Right lobe of liver (tissue), 6 donors: ENCODE results near the gene PFKL. TPM values are rescaled to one million over a fixed set of nuclear protein-coding genes. Genes with fewer than 3 reads are reported as not detected.

Experiments
- ATAC-seq, 4 donors: fragments of 200-7000 bp; cut with Tn5 transposase; one replicate each; pipeline ENCODE4 v1.9.1; 2020; ENCODE audit warnings: mild to moderate bottlenecking in 4 of 4, moderate library complexity in 4 of 4
- DNase-seq, 3 donors: peaks; one replicate each; pipeline ENCODE4 v3.0.0-alpha.2; 2020
- H3K27ac ChIP-seq, 3 donors: fragments of 200-600 bp; one replicate each; pipeline ENCODE4 v1.8.0; 2022
- H3K27me3 ChIP-seq, 2 donors: fragments of 200-600 bp; one replicate each; pipeline ENCODE4 v1.8.0; 2022
- H3K36me3 ChIP-seq, 4 donors: fragments of 200-600 bp; sonication (generic) in 1 of 4; one replicate each; pipeline versions ENCODE4 v1.5.1 to v1.8.0; 2017 to 2022; ENCODE audit warnings: control low read depth in 1 of 4
- H3K4me1 ChIP-seq, 4 donors: fragments of 200-600 bp; sonication (generic) in 1 of 4; one replicate each; pipeline versions ENCODE4 v1.5.1 to v1.8.0; 2017 to 2022; ENCODE audit warnings: control low read depth in 1 of 4
- H3K4me3 ChIP-seq, 3 donors: fragments of 200-600 bp; one replicate each; pipeline ENCODE4 v1.8.0; 2022
- H3K9me3 ChIP-seq, 4 donors: fragments of 200-600 bp; sonication (generic) in 1 of 4; one replicate each; pipeline versions ENCODE4 v1.5.1 to v1.8.0; 2017 to 2022; ENCODE audit warnings: control low read depth in 1 of 4
- POLR2A ChIP-seq: fragments of 450-650 bp; IDR thresholded peaks from one replicate; pipeline ENCODE4 v1.6.1; 2017; ENCODE audit warnings: antibody characterized with exemption, mild to moderate bottlenecking
- WGBS: methylation state at CpG from one replicate; pipeline ENCODE4 v1.1.6; 2018; ENCODE audit warnings: low coverage, low lambda C conversion rate; ENCODE audit not compliant: insufficient coverage; ENCODE audit errors: missing lambda C conversion rate; 5-methylcytosine and 5-hydroxymethylcytosine counted together
- intact Hi-C, 2 donors: fragments of 100-400 bp; cut with DNase I; formaldehyde crosslinking; loops; one replicate each; pipeline versions ENCODE4 v1.11.2 to v1.14.1; 2022
- total RNA-seq, 6 experiments: library from RNA; depleted of rRNA in 2 of 6; stranded (reverse); fragments of >200 nt in 2 of 6; fragmentation: NEBNext Ultra II Directional in 3 of 6; extraction: Animal tissue kit (Norgen Biotek cat#: 25700) in 3 of 6; gene quantifications; one replicate each; pipeline versions ENCODE4 v1.1.0 to v1.2.4, GENCODE V29; 2016 to 2023
- TF ChIP-seq, protein P1 (sequence below), 4 donors: fragments of 200-600 bp in 3 of 4; fragments of 450-650 bp in 1 of 4; IDR thresholded peaks; one replicate each; pipeline versions ENCODE4 v1.5.1 to v1.8.0; 2016 to 2022; ENCODE audit warnings: antibody characterized with exemption in 4 of 4, mild to moderate bottlenecking in 2 of 4
- donor health status: DM: no; HTN: yes; CAD: no.
- donor health status: DM: no; HTN: no; CAD: no.
- donor health status: DM: no; HTN: no; CAD: no.
- donor health status: DM: no; HTN: yes; CAD: no.
- donor health status: DM: no; HTN: yes; CAD: no.

PFKL gene
- total RNA-seq, 6 experiments from 2014 or later: 68.3 to 97.6 (median 73.7) TPM

DNA sequence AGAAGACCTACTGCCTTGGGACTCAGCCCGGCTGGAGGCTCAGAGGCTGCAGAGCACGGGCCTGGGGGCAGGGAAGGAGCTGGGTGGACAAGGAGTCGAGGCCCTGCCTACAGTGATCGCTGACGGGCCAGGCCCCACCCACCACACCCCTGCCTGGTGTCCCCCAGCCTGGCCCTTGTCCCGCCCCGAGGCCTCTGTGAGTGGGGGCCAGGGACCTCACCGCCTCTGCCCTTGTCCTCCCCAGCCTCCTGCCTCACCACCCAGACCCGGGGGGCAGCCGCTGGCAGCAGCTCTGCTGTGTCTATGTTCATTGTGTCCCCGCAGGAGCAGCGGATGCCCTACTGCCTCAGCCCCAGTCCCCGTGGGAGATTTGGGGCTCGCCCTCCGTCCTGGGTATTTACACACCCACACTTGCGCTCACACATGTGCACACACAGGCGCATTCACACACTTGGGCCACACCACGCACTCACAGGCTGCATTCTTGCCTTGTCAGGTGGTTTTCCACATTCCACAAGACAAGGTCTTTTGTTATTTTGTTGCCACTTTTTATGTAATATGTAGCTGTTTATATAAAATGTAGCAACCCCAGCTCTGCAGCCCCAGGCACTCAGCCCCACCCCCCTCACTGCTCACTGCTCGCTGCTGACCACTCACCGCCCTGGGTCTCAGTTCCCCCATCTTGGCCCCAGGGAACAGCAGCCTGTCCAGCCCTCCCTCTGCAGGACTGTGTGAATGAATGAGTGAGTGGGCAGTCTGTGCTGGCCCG is 7.3 kb downstream of the PFKL start:
- no peak overlapping the region for H3K4me3 ChIP-seq
- no peak overlapping the region for H3K27ac ChIP-seq
- DNase-seq: no peak
- no peaks in the 10 kb centered on the region for H3K9me3 ChIP-seq
- 96% methylated on average over 5 of the region's 21 CpGs for WGBS
- no peak for ATAC-seq
- TF ChIP-seq, protein P1, sequence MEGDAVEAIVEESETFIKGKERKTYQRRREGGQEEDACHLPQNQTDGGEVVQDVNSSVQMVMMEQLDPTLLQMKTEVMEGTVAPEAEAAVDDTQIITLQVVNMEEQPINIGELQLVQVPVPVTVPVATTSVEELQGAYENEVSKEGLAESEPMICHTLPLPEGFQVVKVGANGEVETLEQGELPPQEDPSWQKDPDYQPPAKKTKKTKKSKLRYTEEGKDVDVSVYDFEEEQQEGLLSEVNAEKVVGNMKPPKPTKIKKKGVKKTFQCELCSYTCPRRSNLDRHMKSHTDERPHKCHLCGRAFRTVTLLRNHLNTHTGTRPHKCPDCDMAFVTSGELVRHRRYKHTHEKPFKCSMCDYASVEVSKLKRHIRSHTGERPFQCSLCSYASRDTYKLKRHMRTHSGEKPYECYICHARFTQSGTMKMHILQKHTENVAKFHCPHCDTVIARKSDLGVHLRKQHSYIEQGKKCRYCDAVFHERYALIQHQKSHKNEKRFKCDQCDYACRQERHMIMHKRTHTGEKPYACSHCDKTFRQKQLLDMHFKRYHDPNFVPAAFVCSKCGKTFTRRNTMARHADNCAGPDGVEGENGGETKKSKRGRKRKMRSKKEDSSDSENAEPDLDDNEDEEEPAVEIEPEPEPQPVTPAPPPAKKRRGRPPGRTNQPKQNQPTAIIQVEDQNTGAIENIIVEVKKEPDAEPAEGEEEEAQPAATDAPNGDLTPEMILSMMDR (IDR thresholded peaks at IDR 0.05): no peak
- TF ChIP-seq POLR2A: no peak
- no peaks in the 10 kb centered on the region for H3K27me3 ChIP-seq
- intact Hi-C loops: no loop called here
- peaks cover 0 to 22% (median 7%) of the 10 kb centered on the region in 4 donors for H3K4me1 ChIP-seq
- H3K36me3 ChIP-seq: peaks cover 0 to 21% (median 0%) of the 10 kb centered on the region in 4 donors

DNA sequence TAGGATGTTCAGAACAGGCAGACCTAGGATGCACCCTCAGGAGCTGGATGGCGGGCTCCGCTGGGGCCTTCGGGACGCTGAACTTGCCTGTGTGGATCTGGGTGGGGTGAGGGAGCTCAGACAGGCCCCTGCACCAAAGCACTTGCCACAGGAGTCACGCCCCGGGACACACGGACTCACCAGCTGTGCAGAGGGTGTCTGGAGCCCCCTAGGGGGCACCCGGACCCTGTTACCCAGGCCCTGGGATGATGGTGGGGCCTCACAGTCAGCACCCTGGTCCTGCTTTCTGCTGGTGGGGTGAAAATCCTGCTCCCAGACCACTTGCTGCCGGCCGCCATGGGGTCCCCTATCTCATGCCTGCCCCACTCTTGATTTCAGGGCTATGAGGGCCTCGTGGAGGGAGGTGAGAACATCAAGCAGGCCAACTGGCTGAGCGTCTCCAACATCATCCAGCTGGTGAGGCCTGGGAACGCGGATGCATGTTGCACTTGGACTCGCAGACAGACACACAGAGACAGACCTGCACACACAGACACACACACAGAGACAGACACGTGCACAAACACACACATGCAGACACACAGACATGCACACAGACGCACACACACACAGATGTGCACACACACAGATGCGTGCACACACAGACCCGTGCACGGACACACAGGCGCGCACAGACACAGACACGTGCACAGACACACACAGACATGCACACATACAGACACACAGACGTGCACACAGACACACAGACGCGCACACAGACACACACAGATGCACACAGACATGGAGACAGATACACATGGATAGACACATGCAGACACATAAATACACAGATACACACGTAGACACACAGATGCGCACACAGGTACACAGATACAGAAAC is 11.0 kb downstream of the PFKL start:
- no peak overlapping the region for H3K27ac ChIP-seq
- WGBS: 89% methylated on average over 7 of the region's 28 CpGs

DNA sequence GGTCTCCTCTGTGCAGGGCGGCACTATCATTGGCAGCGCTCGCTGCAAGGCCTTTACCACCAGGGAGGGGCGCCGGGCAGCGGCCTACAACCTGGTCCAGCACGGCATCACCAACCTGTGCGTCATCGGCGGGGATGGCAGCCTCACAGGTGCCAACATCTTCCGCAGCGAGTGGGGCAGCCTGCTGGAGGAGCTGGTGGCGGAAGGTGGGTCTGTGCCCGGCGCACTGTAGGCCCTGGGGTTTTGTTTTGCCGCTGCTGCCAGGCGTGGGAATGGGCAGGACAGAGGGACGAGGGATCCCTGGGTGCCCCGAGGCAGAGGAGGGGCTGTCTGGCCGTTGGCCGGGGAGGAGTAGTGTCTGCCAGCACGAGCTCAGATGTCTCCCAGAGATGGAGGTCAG is 12.2 kb downstream of the PFKL start:
- Histone ChIP-seq H3K9me3 (no peaks in the 10 kb centered on the region), H3K27me3 (no peaks in the 10 kb centered on the region), H3K4me1 (no peaks in the 10 kb centered on the region), H3K27ac (no peak overlapping the region), H3K36me3 (peaks cover 0 to 37% (median 5%) of the 10 kb centered on the region in 4 donors), H3K4me3 (no peak overlapping the region)
- TF ChIP-seq POLR2A: no peak
- TF ChIP-seq, protein P1 (IDR thresholded peaks at IDR 0.05): no peak
- no peak for ATAC-seq
- 93% methylated on average over 3 of the region's 22 CpGs for WGBS
- intact Hi-C loops: no loop called here
- no peak for DNase-seq

More for the DNA sequence above, 11.0 kb downstream of the PFKL start:
- Histone ChIP-seq H3K9me3 (no peaks in the 10 kb centered on the region), H3K4me1 (no peaks in the 10 kb centered on the region), H3K4me3 (no peak overlapping the region), H3K27me3 (no peaks in the 10 kb centered on the region), H3K36me3 (peaks cover 0 to 39% (median 5%) of the 10 kb centered on the region in 4 donors)
- ATAC-seq (no peak), DNase-seq (no peak)
- TF ChIP-seq, protein P1 (IDR thresholded peaks at IDR 0.05): no peak
- TF ChIP-seq POLR2A: no peak
- intact Hi-C loops: no loop called here

DNA sequence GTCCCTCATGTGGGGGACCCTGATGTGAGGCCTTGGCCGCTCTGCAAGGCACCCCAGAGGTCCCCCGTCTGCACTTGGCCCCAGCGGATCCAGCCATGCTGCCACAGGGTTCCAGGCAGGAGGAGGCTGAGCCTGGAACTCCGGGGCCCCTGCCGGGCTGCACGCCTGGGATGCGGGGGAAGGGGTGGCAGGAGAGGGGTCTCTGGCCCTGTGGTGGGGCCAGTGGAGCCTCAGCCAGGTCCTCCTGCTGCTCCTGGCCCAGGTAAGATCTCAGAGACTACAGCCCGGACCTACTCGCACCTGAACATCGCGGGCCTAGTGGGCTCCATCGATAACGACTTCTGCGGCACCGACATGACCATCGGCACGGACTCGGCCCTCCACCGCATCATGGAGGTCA is 12.9 kb downstream of the PFKL start:
- ATAC-seq (no peak), DNase-seq (no peak)
- no peaks in the 10 kb centered on the region for H3K4me1 ChIP-seq
- intact Hi-C loops: no loop called here
- no peak overlapping the region for H3K27ac ChIP-seq
- no peaks in the 10 kb centered on the region for H3K9me3 ChIP-seq
- no peak for TF ChIP-seq POLR2A
- TF ChIP-seq, protein P1 (IDR thresholded peaks at IDR 0.05): no peak
- H3K4me3 ChIP-seq: no peak overlapping the region
- peaks cover 0 to 36% (median 5%) of the 10 kb centered on the region in 4 donors for H3K36me3 ChIP-seq
- no peaks in the 10 kb centered on the region for H3K27me3 ChIP-seq
- no CpG with 5 or more reads among the region's 19 CpGs for WGBS
